ENCODE results near the gene CDH4. TPM values are rescaled to one million over a fixed set of nuclear protein-coding genes. Genes with fewer than 3 reads are reported as not detected.

The CDH4 gene
- total RNA-seq, 1 donor from 2014 or later, result 2.2 TPM

- ATAC-seq (no peak), DNase-seq (ENCODE audit: low spot score) (peak; percentile 33)
- intact Hi-C loops (cut with DNase I), result no loop called here
Observed at GRCh38 chr20:61766921-61767610, 515.0 kb downstream of the CDH4 start.

- intact Hi-C loops (cut with DNase I), result no loop called here
Observed at GRCh38 chr20:61767761-61768494, 515.9 kb downstream of the CDH4 start.

GRCh38 chr20:61768571-61769285 lies 516.7 kb downstream of the CDH4 start:
- DNase-seq (ENCODE audit: low spot score), result peak; percentile 15
- ATAC-seq, result no peak
- intact Hi-C loops (cut with DNase I), result no loop called here

More at GRCh38 chr20:61767761-61768494, 515.9 kb downstream of the CDH4 start:
- ATAC-seq (no peak), DNase-seq (ENCODE audit: low spot score) (peak; percentile 26)

- intact Hi-C loops (cut with DNase I), result no loop called here
- DNase-seq (ENCODE audit: low spot score) (peak; percentile 19), ATAC-seq (no peak)
Observed at GRCh38 chr20:61769286-61769832, 517.3 kb downstream of the CDH4 start.

- DNase-seq (ENCODE audit: low spot score), result peak; percentile 30
- ATAC-seq, result no peak
- intact Hi-C loops (cut with DNase I), result no loop called here
Observed at GRCh38 chr20:61770113-61770585, 518.1 kb downstream of the CDH4 start.

GRCh38 chr20:61771805-61772350 lies 519.8 kb downstream of the CDH4 start:
- intact Hi-C loops (cut with DNase I), result no loop called here
- DNase-seq (ENCODE audit: low spot score) (peak; percentile 26), ATAC-seq (no peak)

GRCh38 chr20:61772828-61773631 lies 521.0 kb downstream of the CDH4 start:
- DNase-seq (ENCODE audit: low spot score) (peak; percentile 48), ATAC-seq (no peak)
- intact Hi-C loops (cut with DNase I), result no loop called here

GRCh38 chr20:61773926-61774587 lies 522.0 kb downstream of the CDH4 start:
- DNase-seq (ENCODE audit: low spot score) (no peak), ATAC-seq (no peak)

GRCh38 chr20:61775423-61775822 lies 523.4 kb downstream of the CDH4 start:
- no peak for DNase-seq (ENCODE audit: low spot score)
- no peak for ATAC-seq
- intact Hi-C loops (cut with DNase I), result no loop called here

More at GRCh38 chr20:61773926-61774587, 522.0 kb downstream of the CDH4 start:
- intact Hi-C loops (cut with DNase I), result no loop called here

GRCh38 chr20:61776491-61777075 lies 524.5 kb downstream of the CDH4 start:
- intact Hi-C loops (cut with DNase I), result no loop called here

GRCh38 chr20:61777773-61778494 lies 525.9 kb downstream of the CDH4 start:
- intact Hi-C loops (cut with DNase I), result no loop called here
- ATAC-seq (no peak), DNase-seq (ENCODE audit: low spot score) (no peak)

More at GRCh38 chr20:61776491-61777075, 524.5 kb downstream of the CDH4 start:
- no peak for ATAC-seq
- no peak for DNase-seq (ENCODE audit: low spot score)

GRCh38 chr20:61778495-61778863 lies 526.4 kb downstream of the CDH4 start:
- intact Hi-C loops (cut with DNase I), result no loop called here
- no peak for ATAC-seq
- no peak for DNase-seq (ENCODE audit: low spot score)

- ATAC-seq, result no peak
- no peak for DNase-seq (ENCODE audit: low spot score)
- intact Hi-C loops (cut with DNase I), result no loop called here
Observed at GRCh38 chr20:61779176-61779965, 527.3 kb downstream of the CDH4 start.

- no peak for ATAC-seq
- no peak for DNase-seq (ENCODE audit: low spot score)
Observed at GRCh38 chr20:61780066-61780465, 528.0 kb downstream of the CDH4 start.

GRCh38 chr20:61784801-61785566 lies 532.9 kb downstream of the CDH4 start:
- ATAC-seq (no peak), DNase-seq (ENCODE audit: low spot score) (no peak)
- intact Hi-C loops (cut with DNase I), result no loop called here

More at GRCh38 chr20:61780066-61780465, 528.0 kb downstream of the CDH4 start:
- intact Hi-C loops (cut with DNase I), result no loop called here

- ATAC-seq, result peak; percentile 13
- DNase-seq (ENCODE audit: low spot score), result no peak
- intact Hi-C loops (cut with DNase I), result no loop called here
Observed at GRCh38 chr20:61785567-61785816, 533.4 kb downstream of the CDH4 start.
